Stimulated activated CD8-positive, alpha-beta memory T cell treated with anti-CD3 and anti-CD28 coated beads, Interleukin-15, amount 100 ng/mL, for 1 hour (primary cell): ENCODE results near the gene C1orf226.
"Not testable (repeated sequence)": the region's sequence is repeated elsewhere in the genome, so short reads cannot be mapped to it uniquely, and the experiment has no call there.

ENCODE experiments used
- DNase-seq: peaks from one replicate; pipeline ENCODE4 v3.0.0-alpha.2; 2020; ENCODE audit warnings: low read depth

The C1orf226 gene

DNA sequence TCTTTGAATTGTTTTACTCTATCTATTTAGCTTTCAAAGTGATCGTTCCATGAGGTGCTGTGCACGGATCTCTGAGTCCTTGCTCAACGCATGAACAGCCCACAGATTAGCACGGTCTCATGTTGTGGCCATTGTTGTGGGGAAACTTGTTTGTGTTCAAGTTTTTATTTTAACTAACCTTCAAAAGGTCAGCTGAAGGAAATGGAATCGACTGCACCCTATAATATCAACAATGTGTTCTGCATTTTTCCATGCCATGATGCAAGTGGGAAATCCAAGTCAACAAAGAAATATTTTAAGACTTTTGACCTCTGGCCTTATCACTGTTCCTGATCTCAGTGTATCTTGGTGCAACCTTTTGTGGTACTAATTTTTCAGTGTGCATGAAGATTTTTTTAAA, 24.3 kb downstream of the C1orf226 start:
- DNase-seq: no peak

DNA sequence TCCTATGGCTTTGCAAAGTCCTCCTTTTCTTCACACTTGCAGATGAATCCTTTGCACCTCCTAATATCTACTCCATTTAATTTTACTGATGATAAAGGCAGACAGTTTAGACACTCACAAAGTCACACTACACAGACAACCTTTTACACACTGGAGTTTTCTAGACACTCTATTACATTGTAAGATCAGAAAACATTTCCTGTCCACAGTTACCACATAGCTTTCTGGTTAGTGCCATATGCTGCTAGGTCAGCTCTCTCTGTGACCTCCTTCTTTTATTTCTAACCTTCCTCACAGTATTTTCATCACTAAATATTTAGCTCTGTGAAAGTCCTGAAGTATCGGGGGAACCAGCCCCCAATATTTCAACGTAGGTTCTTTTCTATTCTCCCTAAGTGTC, 25.3 kb downstream of the C1orf226 start:
- DNase-seq: no peak

GRCh38 chr1:162407539-162407938, 26.0 kb downstream of the C1orf226 start:
- no peak for DNase-seq

- DNase-seq: no peak
These were observed 30.5 kb downstream of the C1orf226 start, which contains the start of gene SH2D1B for GRCh38 chr1:162412002-162412401. Gene SH2D1B, minus strand, starts transcription at chr1:162412136. Its CDS starts 120 bp downstream, at chr1:162412016.

- DNase-seq: no peak
These were observed 34.7 kb downstream of the C1orf226 start for GRCh38 chr1:162416215-162416614.

DNA sequence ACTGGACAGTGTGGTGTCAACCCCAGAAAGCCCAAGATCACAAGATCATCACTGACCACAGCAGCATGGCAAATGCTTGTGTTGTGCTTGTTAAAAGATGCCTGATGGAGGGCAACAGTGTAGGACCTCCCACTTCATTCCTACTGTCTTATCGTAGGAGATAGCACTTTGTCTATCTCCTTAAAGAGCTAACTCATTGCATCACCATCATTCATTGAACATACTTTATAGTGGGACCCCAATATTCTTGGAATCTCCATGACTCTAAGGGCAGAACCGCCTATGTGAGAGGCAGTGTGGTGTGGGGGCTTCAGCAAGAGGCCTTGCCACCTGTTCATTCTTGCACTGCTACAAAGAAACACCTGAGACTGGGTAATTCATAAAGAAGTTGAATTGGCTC, 35.4 kb downstream of the C1orf226 start:
- no peak for DNase-seq

DNA sequence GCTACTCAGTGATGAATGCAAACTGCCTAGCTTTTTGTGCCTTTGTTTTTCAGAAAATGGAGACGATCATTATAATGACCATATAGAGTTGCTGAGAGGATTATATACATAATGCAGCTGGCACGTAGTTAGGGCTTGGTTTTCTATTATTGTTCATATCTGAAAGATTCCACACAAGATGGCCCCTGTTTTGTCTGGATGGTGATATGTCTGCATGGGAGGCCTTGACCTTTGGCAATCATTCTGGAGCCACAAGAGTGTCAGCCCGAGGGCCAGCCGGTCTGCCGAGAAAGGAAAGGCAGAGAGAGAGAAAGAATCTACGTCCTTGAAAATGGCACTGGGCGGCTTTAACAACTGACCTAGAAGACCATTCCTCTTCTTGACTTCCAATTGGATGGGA, 36.1 kb downstream of the C1orf226 start:
- DNase-seq: no peak

GRCh38 chr1:162418584-162418983, 37.1 kb downstream of the C1orf226 start:
- DNase-seq: not testable (repeated sequence)

GRCh38 chr1:162419450-162419931, 38.0 kb downstream of the C1orf226 start:
- DNase-seq: not testable (repeated sequence)

DNA sequence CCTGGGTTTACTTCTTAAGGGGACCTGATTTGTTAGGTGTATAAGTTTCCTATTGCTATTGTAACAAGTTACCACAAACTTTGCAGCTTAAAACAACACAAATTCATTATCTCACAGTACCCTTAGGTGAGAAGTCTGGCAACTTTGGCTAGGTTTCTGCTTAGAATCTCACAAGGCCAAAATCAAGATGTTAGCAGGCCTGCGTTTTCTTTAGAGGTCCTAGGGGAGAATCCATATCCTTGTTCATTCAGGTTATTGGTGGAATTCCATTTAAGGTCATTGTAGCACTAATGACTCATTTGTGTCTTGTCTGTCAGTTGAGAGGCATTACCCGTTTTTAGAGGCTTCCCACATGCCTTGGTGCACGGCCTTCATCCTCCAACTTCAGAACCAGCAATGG, 38.6 kb downstream of the C1orf226 start:
- no peak for DNase-seq

DNA sequence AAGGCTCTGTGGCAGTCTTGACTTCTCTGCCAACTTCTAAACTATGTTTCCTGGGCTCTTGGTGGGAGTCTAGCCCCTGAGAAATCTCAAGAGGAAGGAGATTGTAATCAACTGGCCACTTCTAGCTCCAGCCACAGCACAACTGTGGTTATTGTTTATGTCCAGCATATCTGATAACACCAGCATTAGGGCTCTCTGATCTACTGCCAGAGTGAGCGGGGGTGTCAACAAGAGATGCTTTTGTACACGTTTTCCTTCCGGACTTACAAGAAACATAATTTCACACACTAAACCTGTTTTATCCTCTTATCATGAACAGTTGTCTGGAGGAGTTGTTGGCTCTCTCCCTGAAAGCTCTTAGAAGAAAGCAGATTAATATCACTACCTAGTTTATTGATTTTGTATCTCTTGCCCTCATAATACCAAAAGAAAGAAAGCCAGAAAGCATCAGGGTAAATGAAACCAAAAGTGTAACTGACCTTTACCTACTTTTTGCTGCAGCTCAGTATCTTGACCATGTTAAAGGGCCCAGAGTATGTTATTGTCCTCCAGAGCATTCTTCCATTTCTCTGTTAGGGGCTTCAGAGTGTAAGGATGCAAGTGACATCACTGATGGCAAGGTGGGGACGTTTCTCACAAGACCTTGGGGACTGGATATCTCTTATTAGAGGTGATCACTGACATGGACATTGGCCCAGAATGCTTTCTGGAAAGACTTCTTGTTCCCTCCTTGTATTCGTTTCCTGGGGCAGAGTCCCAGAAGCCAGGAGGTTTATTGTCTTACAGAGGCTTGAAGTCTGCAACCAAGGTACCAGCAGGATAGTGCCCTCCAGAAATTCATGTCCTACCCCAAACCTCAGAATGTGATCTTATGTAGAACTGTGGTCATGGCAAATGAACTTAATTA, 40.0 kb downstream of the C1orf226 start:
- DNase-seq: no peak

DNA sequence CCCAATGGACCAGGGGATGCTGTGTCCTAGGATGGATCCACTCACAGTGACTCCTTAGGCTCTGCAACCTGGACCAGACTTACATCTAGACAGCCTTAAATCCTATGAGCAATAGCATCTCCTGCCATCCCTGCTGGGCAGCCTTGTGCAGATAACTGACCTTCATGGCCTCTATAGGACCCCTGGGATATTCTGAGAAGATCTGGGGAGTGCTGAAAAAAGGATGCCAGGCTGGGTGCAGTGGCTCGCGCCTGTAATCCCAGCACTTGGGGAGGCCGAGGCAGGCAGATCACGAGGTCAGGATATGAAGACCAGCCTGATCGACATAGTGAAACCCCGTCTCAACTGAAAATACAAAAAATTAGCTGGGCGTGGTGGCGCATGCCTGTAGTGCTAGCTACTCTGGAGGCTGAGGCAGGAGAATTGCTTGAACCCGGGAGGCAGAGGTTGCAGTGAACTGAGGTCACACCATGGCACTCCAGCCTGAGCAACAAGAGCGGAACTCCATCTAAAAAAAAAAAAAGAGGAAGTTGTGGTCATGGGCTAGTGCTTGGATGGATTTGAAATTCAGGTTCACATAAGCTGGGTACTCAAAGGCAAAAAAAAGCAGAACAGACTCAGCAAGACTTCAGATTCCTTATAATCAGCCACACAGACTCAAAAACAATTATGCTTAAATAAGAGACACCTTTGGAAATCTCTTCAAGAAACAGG, 41.3 kb downstream of the C1orf226 start:
- DNase-seq: no peak

- no peak for DNase-seq
These were observed 49.1 kb downstream of the C1orf226 start for GRCh38 chr1:162430583-162430982.

DNA sequence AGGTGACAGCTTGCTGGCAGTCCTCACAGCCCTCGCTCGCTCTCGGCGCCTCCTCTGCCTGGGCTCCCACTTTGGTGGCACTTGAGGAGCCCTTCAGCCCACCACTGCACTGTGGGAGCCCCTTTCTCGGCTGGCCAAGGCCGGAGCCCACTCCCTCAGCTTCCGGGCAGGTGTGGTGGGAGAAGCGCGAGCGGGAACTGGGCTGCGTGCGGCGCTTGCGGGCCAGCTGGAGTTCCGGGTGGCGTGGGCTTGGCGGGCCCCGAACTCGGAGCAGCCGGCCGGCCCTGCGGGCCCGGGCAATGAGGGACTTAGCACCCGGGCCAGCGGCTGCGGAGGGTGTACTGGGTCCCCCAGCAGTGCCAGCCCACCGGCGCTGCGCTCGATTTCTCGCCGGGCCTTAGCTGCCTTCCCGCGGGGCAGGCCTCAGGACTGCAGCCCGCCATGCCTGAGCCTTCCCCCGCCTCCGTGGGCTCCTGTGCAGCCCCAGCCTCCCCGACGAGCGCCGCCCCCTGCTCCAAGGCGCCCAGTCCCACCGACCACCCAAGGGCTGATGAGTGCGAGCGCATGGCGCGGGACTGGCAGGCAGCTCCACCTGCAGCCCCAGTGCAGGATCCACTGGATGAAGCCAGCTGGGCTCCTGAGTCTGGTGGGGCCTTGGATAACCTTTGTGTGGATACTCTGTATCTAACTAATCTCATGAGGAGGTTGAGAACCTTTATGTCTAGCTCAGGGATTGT, 51.6 kb downstream of the C1orf226 start:
- DNase-seq: not testable (repeated sequence)
